Measurements from ENCODE around the gene RGS9BP. TPM values are rescaled to one million over a fixed set of nuclear protein-coding genes. Genes with fewer than 3 reads are reported as not detected.

The RGS9BP gene
- total and polyA plus RNA-seq, 2 of the 13 experiments (the other 11 are each of a cell fraction or from before 2014, with no cell fraction given) = 0.01 TPM; not detected in 1

GRCh38 chr19:32631381-32631780, 44.3 kb upstream of the RGS9BP start:
- H3K4me2 ChIP-seq (ENCODE audit: low read depth, low read length) = no peak overlapping the region
- H3K27me3 ChIP-seq (ENCODE audit: control insufficient read depth in 1 of 2, insufficient read depth in 2 of 2, low read length in 2 of 2) = no peaks in the 10 kb centered on the region
- POLR2A ChIA-PET = no interaction called here
- no peak for ATAC-seq
- no peak for FAIRE-seq
- H3K79me2 ChIP-seq (ENCODE audit: insufficient read depth, low read length) = no peaks in the 10 kb centered on the region
- no TSS peak for BruUV-seq (replicated peaks)
- intact Hi-C loops (cut with micrococcal nuclease; ENCODE audit: unreplicated experiment) = no loop called here
- peaks cover 2 to 40% of the 10 kb centered on the region in 2 experiments; a peak in 4 of 5 replicates for H3K36me3 ChIP-seq (replicated peaks in 1 of 2; ENCODE audit: control insufficient read depth in 1 of 2, insufficient read depth in 2 of 2, low read length in 2 of 2)
- in situ Hi-C loops (cut with HindIII; ENCODE audit: extremely low pct_ligation_motif_present, low pct_unique_long_range_greater_than_20kb) = no loop called here
- H3K4me3 ChIP-seq (replicated peaks in 1 of 3; ENCODE audit: insufficient read depth in 1 of 3, low read depth in 2 of 3, low read length in 3 of 3) = no peak overlapping the region
- H3K9me3 ChIP-seq (ENCODE audit: low read length) = no peaks in the 10 kb centered on the region
- H3K27ac ChIP-seq (ENCODE audit: extremely low read length, insufficient read depth, low read length) = no peak overlapping the region
- no peak for DNase-seq (ENCODE audit: low spot score)
- H3K9ac ChIP-seq (ENCODE audit: insufficient read depth, low read depth, low read length) = no peak overlapping the region
- CTCF ChIA-PET (ENCODE audit: low intra/inter-chr PET ratio, low total read pairs) = no interaction called here
- no peak overlapping the region for H2AFZ ChIP-seq (ENCODE audit: low read length)
- 98% methylated on average over 13 of the region's 15 CpGs for WGBS (ENCODE audit: low lambda C conversion rate)
- H4K20me1 ChIP-seq (ENCODE audit: insufficient read depth, low read length) = no peaks in the 10 kb centered on the region
- no peak for TF ChIP-seq CCDC6 (CRISPR knock-in tag; IDR thresholded peaks at IDR 0.05)
- TF ChIP-seq MAFG (CRISPR knock-in tag; IDR thresholded peaks at IDR 0.05) = no peak
- no peak for TF ChIP-seq ZNF549 (CRISPR knock-in tag; IDR thresholded peaks at IDR 0.05)
- no peaks in the 10 kb centered on the region for H3K4me1 ChIP-seq (ENCODE audit: insufficient read depth, low read length)

- Histone ChIP-seq H3K9me3 (ENCODE audit: low read length) (no peaks in the 10 kb centered on the region), H3K27me3 (ENCODE audit: control insufficient read depth in 1 of 2, insufficient read depth in 2 of 2, low read length in 2 of 2) (no peaks in the 10 kb centered on the region), H3K9ac (ENCODE audit: insufficient read depth, low read depth, low read length) (no peak overlapping the region), H2AFZ (ENCODE audit: low read length) (no peak overlapping the region), H3K79me2 (ENCODE audit: insufficient read depth, low read length) (no peaks in the 10 kb centered on the region), H4K20me1 (ENCODE audit: insufficient read depth, low read length) (no peaks in the 10 kb centered on the region), H3K4me3 (replicated peaks in 1 of 3; ENCODE audit: insufficient read depth in 1 of 3, low read depth in 2 of 3, low read length in 3 of 3) (no peak overlapping the region), H3K36me3 (replicated peaks in 1 of 2; ENCODE audit: control insufficient read depth in 1 of 2, insufficient read depth in 2 of 2, low read length in 2 of 2) (peaks cover 17 to 36% of the 10 kb centered on the region in 2 experiments), H3K4me1 (ENCODE audit: insufficient read depth, low read length) (no peaks in the 10 kb centered on the region), H3K27ac (ENCODE audit: extremely low read length, insufficient read depth, low read length) (no peak overlapping the region), H3K4me2 (ENCODE audit: low read depth, low read length) (no peak overlapping the region)
- ChIA-PET POLR2A (no interaction called here), CTCF (ENCODE audit: low intra/inter-chr PET ratio, low total read pairs) (no interaction called here)
- FAIRE-seq = no peak
- in situ Hi-C loops (cut with HindIII; ENCODE audit: extremely low pct_ligation_motif_present, low pct_unique_long_range_greater_than_20kb) (no loop called here), intact Hi-C loops (cut with micrococcal nuclease; ENCODE audit: unreplicated experiment) (no loop called here)
- DNase-seq (ENCODE audit: low spot score) = no peak
- no peak for ATAC-seq
- no TSS peak for BruUV-seq (replicated peaks)
- WGBS (ENCODE audit: low lambda C conversion rate) = 81% methylated on average over 7 of the region's 14 CpGs
- no peak for TF ChIP-seq HOXA7 (CRISPR knock-in tag; IDR thresholded peaks at IDR 0.05)
- TF ChIP-seq PBX3 (CRISPR knock-in tag; IDR thresholded peaks at IDR 0.05; ENCODE audit: borderline replicate concordance) = no peak
- TF ChIP-seq ZNF20 (CRISPR knock-in tag; IDR thresholded peaks at IDR 0.05) = no peak
- no peak for TF ChIP-seq NAIF1 (CRISPR knock-in tag; IDR thresholded peaks at IDR 0.05; ENCODE audit: borderline replicate concordance)
- TF ChIP-seq ZBTB40 (IDR thresholded peaks at IDR 0.05) = no peak
- no peak for TF ChIP-seq ZBTB40 (CRISPR knock-in tag; IDR thresholded peaks at IDR 0.05)
- no peak for TF ChIP-seq NFE2L2 (IDR thresholded peaks at IDR 0.05; ENCODE audit: low read length)
Measured at GRCh38 chr19:32637480-32637879, 38.2 kb upstream of the RGS9BP start.

Measured in HepG2 (cell line).